Skeletal muscle tissue (tissue), 4 donors: ENCODE measurements around the gene CCDC92. TPM values are rescaled to one million over a fixed set of nuclear protein-coding genes. Genes with fewer than 3 reads are reported as not detected.

Experiments used
- H3K27ac ChIP-seq: one replicate; pipeline ENCODE4 v1.7.0; 2013; ENCODE audit warnings: mild to moderate bottlenecking, low read depth, low read length, inconsistent platforms
- H3K27me3 ChIP-seq, 3 donors: one replicate each; pipeline ENCODE4 v1.7.0; 2013; ENCODE audit warnings: low read length in 3 of 3; ENCODE audit not compliant: control insufficient read depth in 3 of 3, insufficient read depth in 3 of 3
- H3K36me3 ChIP-seq, 3 donors: one replicate each; pipeline ENCODE4 v1.7.0; 2013; ENCODE audit warnings: low read length in 3 of 3; ENCODE audit not compliant: control insufficient read depth in 3 of 3, insufficient read depth in 3 of 3
- H3K4me1 ChIP-seq, 3 donors: one replicate each; pipeline ENCODE4 v1.7.0; 2013; ENCODE audit warnings: low read length in 3 of 3, mild to moderate bottlenecking in 3 of 3; ENCODE audit not compliant: control insufficient read depth in 3 of 3, insufficient read depth in 3 of 3
- H3K4me3 ChIP-seq, 3 donors: one replicate each; pipeline ENCODE4 v1.7.0; 2013; ENCODE audit warnings: low read length in 3 of 3
- H3K9ac ChIP-seq, 3 donors: one replicate each; pipeline ENCODE4 v1.7.0; 2013; ENCODE audit warnings: low read length in 3 of 3, mild to moderate bottlenecking in 3 of 3, moderate library complexity in 2 of 3, low read depth in 1 of 3
- H3K9me3 ChIP-seq, 3 donors: one replicate each; pipeline ENCODE4 v1.7.0; 2013; ENCODE audit warnings: low read length in 3 of 3; ENCODE audit not compliant: control insufficient read depth in 3 of 3
- total RNA-seq: library from RNA; depleted of rRNA; stranded (reverse); fragments of >200 nt; gene quantifications from one replicate; pipeline ENCODE4 v1.2.3, GENCODE V29; 2014
- donor health status: Osteomylitis.

CCDC92 gene
- total RNA-seq, 1 donor from 2014 or later, result 2.6 TPM

- Histone ChIP-seq H3K4me3 (no peak overlapping the region), H3K9ac (no peak overlapping the region), H3K36me3 (no peaks in the 10 kb centered on the region), H3K27me3 (peaks cover 44 to 51% (median 50%) of the 10 kb centered on the region in 3 donors), H3K9me3 (no peaks in the 10 kb centered on the region), H3K4me1 (no peaks in the 10 kb centered on the region), H3K27ac (no peak overlapping the region)
These were observed 79.8 kb downstream of the CCDC92 start for GRCh38 chr12:123892853-123893252.

GRCh38 chr12:123892180-123892559, 80.5 kb downstream of the CCDC92 start:
- H3K27me3 ChIP-seq, result peaks cover 41 to 54% (median 54%) of the 10 kb centered on the region in 3 donors
- no peaks in the 10 kb centered on the region for H3K9me3 ChIP-seq
- H3K9ac ChIP-seq, result no peak overlapping the region

GRCh38 chr12:123891516-123892179, 81.0 kb downstream of the CCDC92 start:
- H3K27me3 ChIP-seq, result peaks cover 44 to 57% (median 57%) of the 10 kb centered on the region in 3 donors
- no peak overlapping the region for H3K27ac ChIP-seq
- no peaks in the 10 kb centered on the region for H3K36me3 ChIP-seq
- no peak overlapping the region for H3K4me3 ChIP-seq
- H3K9me3 ChIP-seq, result no peaks in the 10 kb centered on the region
- no peaks in the 10 kb centered on the region for H3K4me1 ChIP-seq
- no peak overlapping the region for H3K9ac ChIP-seq

More at GRCh38 chr12:123892180-123892559, 80.5 kb downstream of the CCDC92 start:
- Histone ChIP-seq H3K36me3 (no peaks in the 10 kb centered on the region), H3K4me1 (no peaks in the 10 kb centered on the region), H3K4me3 (no peak overlapping the region), H3K27ac (no peak overlapping the region)

GRCh38 chr12:123891011-123891410, 81.6 kb downstream of the CCDC92 start:
- Histone ChIP-seq H3K27me3 (peaks cover 50 to 62% (median 59%) of the 10 kb centered on the region in 3 donors), H3K9ac (no peak overlapping the region)

GRCh38 chr12:123890536-123890902, 82.1 kb downstream of the CCDC92 start:
- H3K27me3 ChIP-seq, result peaks cover 50 to 61% (median 59%) of the 10 kb centered on the region in 3 donors
- H3K4me3 ChIP-seq, result no peak overlapping the region
- H3K4me1 ChIP-seq, result no peaks in the 10 kb centered on the region
- H3K36me3 ChIP-seq, result no peaks in the 10 kb centered on the region
- H3K27ac ChIP-seq, result no peak overlapping the region
- H3K9ac ChIP-seq, result no peak overlapping the region
- no peaks in the 10 kb centered on the region for H3K9me3 ChIP-seq

More at GRCh38 chr12:123891011-123891410, 81.6 kb downstream of the CCDC92 start:
- H3K36me3 ChIP-seq, result no peaks in the 10 kb centered on the region
- H3K27ac ChIP-seq, result no peak overlapping the region
- no peaks in the 10 kb centered on the region for H3K9me3 ChIP-seq
- no peak overlapping the region for H3K4me3 ChIP-seq
- no peaks in the 10 kb centered on the region for H3K4me1 ChIP-seq

GRCh38 chr12:123889848-123890535, 82.6 kb downstream of the CCDC92 start:
- Histone ChIP-seq H3K27ac (no peak overlapping the region), H3K27me3 (peaks cover 50 to 59% (median 59%) of the 10 kb centered on the region in 3 donors), H3K4me3 (no peak overlapping the region), H3K4me1 (no peaks in the 10 kb centered on the region), H3K9ac (no peak overlapping the region), H3K9me3 (no peaks in the 10 kb centered on the region), H3K36me3 (no peaks in the 10 kb centered on the region)

- H3K4me1 ChIP-seq, result no peaks in the 10 kb centered on the region
- no peak overlapping the region for H3K27ac ChIP-seq
- H3K4me3 ChIP-seq, result no peak overlapping the region
- peaks cover 0 to 4% (median 0%) of the 10 kb centered on the region in 3 donors for H3K9me3 ChIP-seq
- peaks cover 50 to 64% (median 59%) of the 10 kb centered on the region in 3 donors for H3K27me3 ChIP-seq
- H3K9ac ChIP-seq, result no peak overlapping the region
- no peaks in the 10 kb centered on the region for H3K36me3 ChIP-seq
These were observed 83.6 kb downstream of the CCDC92 start for GRCh38 chr12:123888989-123889388.

- Histone ChIP-seq H3K9me3 (peaks cover 0 to 4% (median 0%) of the 10 kb centered on the region in 3 donors), H3K9ac (no peak overlapping the region), H3K4me1 (no peaks in the 10 kb centered on the region), H3K27me3 (peaks cover 38 to 53% (median 46%) of the 10 kb centered on the region in 3 donors), H3K27ac (no peak overlapping the region), H3K4me3 (no peak overlapping the region), H3K36me3 (no peaks in the 10 kb centered on the region)
These were observed 85.6 kb downstream of the CCDC92 start for GRCh38 chr12:123886931-123887582.

- Histone ChIP-seq H3K4me3 (no peak overlapping the region), H3K9me3 (peaks cover 0 to 4% (median 0%) of the 10 kb centered on the region in 3 donors), H3K27me3 (peaks cover 34 to 46% (median 38%) of the 10 kb centered on the region in 3 donors)
These were observed 86.4 kb downstream of the CCDC92 start for GRCh38 chr12:123886258-123886657.

More at GRCh38 chr12:123886258-123886657, 86.4 kb downstream of the CCDC92 start:
- no peak overlapping the region for H3K9ac ChIP-seq
- H3K36me3 ChIP-seq, result no peaks in the 10 kb centered on the region
- H3K4me1 ChIP-seq, result no peaks in the 10 kb centered on the region
- H3K27ac ChIP-seq, result no peak overlapping the region
